Heart left ventricle (tissue), 16 donors: ENCODE results near the gene EFCC1. TPM values are rescaled to one million over a fixed set of nuclear protein-coding genes. Genes with fewer than 3 reads are reported as not detected.

Experiments
- ATAC-seq, 4 donors: fragments of 200-7000 bp; cut with Tn5 transposase; one replicate each; pipeline ENCODE4 v1.9.1; 2020 to 2022; ENCODE audit warnings: moderate library complexity in 4 of 4, mild to moderate bottlenecking in 3 of 4, moderate number of reproducible peaks in 1 of 4
- DNase-seq, 5 donors: peaks; one replicate each; pipeline ENCODE4 v3.0.0-alpha.2; 2020
- H3K27ac ChIP-seq, 12 donors: fragments of 200-600 bp; sonication (generic) in 4 of 12; one replicate each; pipeline versions ENCODE4 v1.5.0 to v1.8.0; 2016 to 2022; ENCODE audit warnings: mild to moderate bottlenecking in 2 of 12
- H3K27me3 ChIP-seq, 9 donors: fragments of 200-600 bp; sonication (generic) in 2 of 9; one replicate each; pipeline versions ENCODE4 v1.5.1 to v1.8.0; 2016 to 2022; ENCODE audit warnings: mild to moderate bottlenecking in 3 of 9
- H3K36me3 ChIP-seq, 9 donors: fragments of 200-600 bp; sonication (generic) in 2 of 9; one replicate each; pipeline versions ENCODE4 v1.5.0 to v1.8.0; 2018 to 2022; ENCODE audit warnings: mild to moderate bottlenecking in 2 of 9
- H3K4me1 ChIP-seq, 12 donors: fragments of 200-600 bp; sonication (generic) in 4 of 12; one replicate each; pipeline versions ENCODE4 v1.5.0 to v1.8.0; 2016 to 2022; ENCODE audit warnings: mild to moderate bottlenecking in 3 of 12
- H3K4me3 ChIP-seq, 12 donors: fragments of 200-600 bp; sonication (generic) in 4 of 12; one replicate each; pipeline versions ENCODE4 v1.5.0 to v1.8.0; 2017 to 2022; ENCODE audit warnings: mild to moderate bottlenecking in 9 of 12, moderate library complexity in 4 of 12
- H3K9me3 ChIP-seq, 12 donors: fragments of 200-600 bp; sonication (generic) in 4 of 12; one replicate each; pipeline versions ENCODE4 v1.5.0 to v1.8.0; 2016 to 2022; ENCODE audit warnings: mild to moderate bottlenecking in 1 of 12
- CTCF ChIP-seq, 12 donors: fragments of 200-600 bp; sonication (generic) in 4 of 12; IDR thresholded peaks; one replicate each; pipeline versions ENCODE4 v1.5.0 to v1.8.0; 2018 to 2022; ENCODE audit warnings: antibody characterized with exemption in 12 of 12, mild to moderate bottlenecking in 5 of 12
- POLR2A ChIP-seq, 2 donors: fragments of 450-650 bp; IDR thresholded peaks; one replicate each; pipeline ENCODE4 v1.6.1; 2017; ENCODE audit warnings: antibody characterized with exemption in 2 of 2, mild to moderate bottlenecking in 2 of 2, moderate library complexity in 2 of 2
- WGBS, 4 donors: extraction: QIAGEN DNeasy Blood & Tissue Kit in 2 of 4; methylation state at CpG; one replicate each; pipeline versions ENCODE4 v1.1.5 to v1.1.7; 2013 to 2018; 5-methylcytosine and 5-hydroxymethylcytosine counted together
- intact Hi-C, 10 donors: fragments of 100-400 bp; cut with DNase I; formaldehyde crosslinking; loops; one replicate each; pipeline versions ENCODE4 v1.11.1 to v1.14.2; 2022
- polyA plus RNA-seq, 2 donors: library from polyadenylated mRNA; stranded (reverse); fragments of 200-250 nt; gene quantifications; one replicate each; pipeline ENCODE4 v1.2.3, GENCODE V29; 2013
- total RNA-seq, 9 donors: library from RNA; depleted of rRNA in 2 of 9; stranded (reverse); fragments of >200 nt in 2 of 9; fragmentation: NEBNext Ultra II Directional in 3 of 9; extraction: Animal tissue kit (Norgen Biotek cat#: 25700) in 3 of 9; gene quantifications; one replicate each; pipeline versions ENCODE4 v1.1.0 to v1.2.4, GENCODE V29; 2016 to 2023
- donor health status: ischemic (EF 13 %, LVEDD 7.1; RV severe dilation, severe dysfunction).
- donor health status: healthy with polysubstance abuse.
- donor health status: DM: no; HTN: yes; CAD: no.
- donor health status: DM: no; HTN: no; CAD: no.
- donor health status: ischemic (EF 25% LVEDD 6.9; RV normal size, moderate dysfunction).
- donor health status: ischemic (EF 25% LVEDD 5.7; RV mildly dilated, moderate dysfunction).
- donor health status: healthy.
- donor health status: DM: yes; HTN: yes; CAD: no.
- donor health status: ischemic (EF 35%, LVEDD 5.7; RV mildly dilated, moderate dysfunction).
- donor health status: nonischemic (EF 11% LVEDD 7.7; RV severe dilation, severe dysfunction).
- donor health status: DM: yes; HTN: yes; CAD: no.
- donor health status: PGD.
- donor health status: ischemic (EF 29% LVEDD 5.4; RV normal size, mild dysfunction).
- donor health status: nonischemic (EF 23%, LVEDD 6.1; RV moderate dilation, normal function).

EFCC1 gene
- total and polyA plus RNA-seq, 11 donors: 0.60 to 2.5 (median 1.5) TPM

DNA sequence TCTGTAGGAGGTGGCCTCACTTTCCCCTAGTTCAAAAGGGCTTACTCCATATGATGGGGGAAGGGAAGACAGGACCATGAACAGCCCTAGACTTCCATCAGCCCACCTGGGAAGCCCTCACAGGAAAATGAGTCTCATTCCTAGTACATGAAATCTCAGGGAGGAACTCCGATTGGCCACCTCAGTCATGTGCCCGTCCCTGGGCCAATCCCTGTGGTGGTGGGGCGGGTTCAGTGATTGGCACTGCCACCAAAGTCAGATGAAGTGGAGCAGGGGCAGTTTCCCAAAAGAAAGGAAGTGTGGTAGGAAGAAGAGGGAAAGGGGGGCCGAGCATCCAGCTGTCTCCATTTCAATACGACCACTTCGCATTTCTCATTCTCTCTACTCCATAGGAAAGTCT is 33.5 kb downstream of the EFCC1 start:
- WGBS, 4 donors: 89 to 92% (median 91%) methylated on average over 6 of the region's 6 CpGs
- ATAC-seq: no peak

DNA sequence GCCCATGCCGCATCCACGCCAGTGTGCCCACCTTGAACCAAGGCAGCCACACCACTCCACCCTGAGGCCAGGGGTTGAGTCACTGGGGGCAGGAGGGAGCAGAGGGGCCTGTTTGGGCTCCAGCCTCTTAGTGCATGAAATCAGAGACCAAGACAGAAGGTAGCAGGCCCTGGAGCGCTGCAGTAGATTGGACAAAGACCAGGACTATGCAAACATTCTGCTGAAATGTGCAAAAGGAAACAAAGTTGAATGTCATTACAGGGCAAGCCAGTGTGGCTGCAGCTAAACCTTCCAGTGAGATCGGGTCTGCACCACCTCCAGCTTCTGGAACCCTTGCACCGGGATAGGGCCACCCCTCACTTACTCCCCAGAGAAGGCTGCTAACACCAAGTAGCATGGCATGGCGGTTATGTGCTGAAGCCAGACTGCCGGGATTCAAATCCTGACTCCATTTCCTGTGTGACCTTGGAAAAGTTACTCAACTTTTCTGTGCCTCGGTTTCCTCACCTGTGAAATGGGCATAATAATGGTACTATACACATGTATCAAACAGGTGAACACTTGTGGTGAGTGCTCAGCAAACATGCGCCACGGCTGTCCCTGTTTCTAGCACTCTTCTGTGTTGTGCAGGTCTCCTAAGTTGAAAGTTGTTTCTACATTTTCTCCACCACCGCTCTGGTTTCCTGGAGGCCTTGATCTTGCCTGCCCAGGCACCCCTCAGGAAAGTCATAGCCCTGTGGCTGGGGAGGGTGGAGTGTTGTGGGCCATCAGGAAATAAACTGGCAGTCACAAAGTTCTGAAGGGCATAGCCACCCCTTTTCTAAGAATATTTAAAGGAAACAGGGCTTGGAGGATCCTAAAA is 34.5 kb downstream of the EFCC1 start:
- H3K4me3 ChIP-seq: no peak overlapping the region
- intact Hi-C loops: loop anchor here in 2 of 10 donors (5.0 to 10.0 kb wide), 2 partner anchors 51 to 58 kb away; no protein-coding TSS in a partner anchor
- no peaks in the 10 kb centered on the region for H3K9me3 ChIP-seq
- H3K36me3 ChIP-seq: peaks cover 0 to 30% (median 0%) of the 10 kb centered on the region in 9 donors
- H3K27me3 ChIP-seq: no peaks in the 10 kb centered on the region
- DNase-seq: peak in 1 of 5 donors; percentile 9
- peaks cover 0 to 6% (median 0%) of the 10 kb centered on the region in 12 donors for H3K4me1 ChIP-seq
- WGBS, 4 donors: 90 to 94% (median 92%) methylated on average over 11 of the region's 11 CpGs
- no peak overlapping the region for H3K27ac ChIP-seq
- ATAC-seq: no peak
- TF ChIP-seq CTCF (IDR thresholded peaks at IDR 0.05) (no peak), POLR2A (IDR thresholded peaks at IDR 0.05) (no peak)

More for the DNA sequence above, 33.5 kb downstream of the EFCC1 start:
- Histone ChIP-seq H3K4me1 (peaks cover 0 to 6% (median 0%) of the 10 kb centered on the region in 12 donors), H3K36me3 (peaks cover 0 to 30% (median 0%) of the 10 kb centered on the region in 9 donors), H3K27ac (no peak overlapping the region), H3K9me3 (no peaks in the 10 kb centered on the region), H3K27me3 (no peaks in the 10 kb centered on the region), H3K4me3 (no peak overlapping the region)
- intact Hi-C loops: loop anchor here in 2 of 10 donors (5.0 to 10.0 kb wide), 2 partner anchors 50 to 57 kb away; no protein-coding TSS in a partner anchor
- TF ChIP-seq POLR2A (IDR thresholded peaks at IDR 0.05): no peak
- TF ChIP-seq CTCF (IDR thresholded peaks at IDR 0.05): no peak
- no peak for DNase-seq

GRCh38 chr3:129036222-129037092 is 35.4 kb downstream of the EFCC1 start:
- H3K4me3 ChIP-seq: no peak overlapping the region
- H3K27ac ChIP-seq: no peak overlapping the region
- intact Hi-C loops: loop anchor here in 2 of 10 donors (5.0 to 10.0 kb wide), 2 partner anchors 52 to 59 kb away; no protein-coding TSS in a partner anchor
- H3K36me3 ChIP-seq: peaks cover 0 to 23% (median 0%) of the 10 kb centered on the region in 9 donors
- WGBS, 4 donors: 83 to 90% (median 88%) methylated on average over 10 of the region's 10 CpGs
- no peak for ATAC-seq
- DNase-seq: peak in 1 of 5 donors; percentile 7
- TF ChIP-seq POLR2A (IDR thresholded peaks at IDR 0.05) (no peak), CTCF (IDR thresholded peaks at IDR 0.05) (no peak)
- no peaks in the 10 kb centered on the region for H3K9me3 ChIP-seq
- no peaks in the 10 kb centered on the region for H3K27me3 ChIP-seq
- peaks cover 0 to 6% (median 0%) of the 10 kb centered on the region in 12 donors for H3K4me1 ChIP-seq
